Neural cell (in vitro differentiated cells): ENCODE data around the gene COL21A1.

Source experiments
- CTCF ChIP-seq: fragments of 450-650 bp; IDR thresholded peaks from 2 replicates; pipeline ENCODE4 v1.5.1; 2014; ENCODE audit warnings: antibody characterized with exemption, mild to moderate bottlenecking, moderate library complexity; ENCODE audit not compliant: poor library complexity, severe bottlenecking
- EZH2 ChIP-seq: fragments of 200-600, 300-800 bp; shearing (Covaris generic), sonication (generic); IDR thresholded peaks from 2 replicates; pipeline ENCODE4 v1.6.1; 2014; ENCODE audit warnings: antibody characterized with exemption, low read length, borderline replicate concordance, mild to moderate bottlenecking; ENCODE audit not compliant: insufficient read depth, poor library complexity, severe bottlenecking
- MXI1 ChIP-seq: fragments of 450-650 bp; conservative IDR thresholded peaks from 2 replicates; pipeline ENCODE4 v1.6.1; 2014; ENCODE audit warnings: antibody characterized with exemption, mild to moderate bottlenecking; ENCODE audit not compliant: poor library complexity, severe bottlenecking
- REST ChIP-seq: IDR thresholded peaks from 2 replicates; pipeline ENCODE4 v1.6.1; 2012; ENCODE audit warnings: borderline replicate concordance

GRCh38 chr6:56106231-56106630 is 141.1 kb downstream of the COL21A1 start:
- TF ChIP-seq CTCF (no peak), MXI1 (no peak), REST (no peak), EZH2 (no peak)
